Transverse colon (tissue), 3 donors: ENCODE results near the gene TUBB4A.

Experiments
- EP300 ChIP-seq: sonication (generic); formaldehyde crosslinking; IDR thresholded peaks from one replicate; pipeline ENCODE4 v1.6.1; 2017; ENCODE audit warnings: antibody characterized with exemption, low read depth
- TF ChIP-seq, protein P1 (sequence below), 5 experiments: fragments of 200-600 bp in 3 of 5; fragments of 450-650 bp in 2 of 5; sonication (generic) in 3 of 5; IDR thresholded peaks; 1 replicate in 2 of 5; 2 replicates in 3 of 5; pipeline ENCODE4 v1.5.1; 2016 to 2017; ENCODE audit warnings: antibody characterized with exemption in 5 of 5, inconsistent platforms in 3 of 5, mild to moderate bottlenecking in 2 of 5, moderate library complexity in 1 of 5

DNA sequence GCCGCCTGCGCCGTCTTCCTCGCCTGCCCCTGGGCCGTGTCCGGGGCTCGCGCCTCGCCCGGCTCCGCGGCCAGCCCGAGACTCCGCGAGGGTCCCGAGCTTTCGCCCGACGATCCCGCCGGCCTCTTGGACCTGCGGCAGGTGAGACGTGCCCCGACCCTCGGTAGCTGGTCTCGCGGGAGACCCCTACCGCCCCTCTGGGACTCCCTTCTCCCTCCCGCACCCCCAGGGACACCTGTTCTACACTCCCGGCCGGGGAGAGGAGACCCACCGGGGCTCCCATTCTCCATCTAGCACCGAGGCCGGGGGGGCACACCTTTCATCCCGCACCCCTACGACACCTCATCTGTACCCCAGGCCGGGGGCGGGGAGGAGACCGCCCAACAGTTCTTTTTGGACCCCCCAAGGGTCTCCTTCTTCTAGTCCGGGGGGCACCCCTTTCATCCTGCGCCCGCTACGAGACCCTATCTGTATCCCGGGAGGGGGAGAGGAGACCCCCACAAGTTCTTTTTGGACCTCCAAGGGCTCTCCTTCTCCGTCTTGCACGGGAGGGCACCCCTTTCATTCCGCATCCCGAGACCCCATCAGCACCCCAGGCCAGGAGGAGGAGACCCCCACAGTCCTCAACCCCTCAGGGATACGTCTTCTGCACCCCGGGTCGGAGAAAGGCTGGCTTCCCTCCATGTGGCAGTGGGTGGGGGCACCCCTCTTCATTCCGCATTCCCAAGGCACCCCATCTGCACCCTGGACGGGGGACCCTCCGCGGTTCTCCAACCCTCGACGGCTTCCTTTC lies 29.2 kb upstream of the TUBB4A start:
- TF ChIP-seq EP300 = no peak
- TF ChIP-seq, protein P1, sequence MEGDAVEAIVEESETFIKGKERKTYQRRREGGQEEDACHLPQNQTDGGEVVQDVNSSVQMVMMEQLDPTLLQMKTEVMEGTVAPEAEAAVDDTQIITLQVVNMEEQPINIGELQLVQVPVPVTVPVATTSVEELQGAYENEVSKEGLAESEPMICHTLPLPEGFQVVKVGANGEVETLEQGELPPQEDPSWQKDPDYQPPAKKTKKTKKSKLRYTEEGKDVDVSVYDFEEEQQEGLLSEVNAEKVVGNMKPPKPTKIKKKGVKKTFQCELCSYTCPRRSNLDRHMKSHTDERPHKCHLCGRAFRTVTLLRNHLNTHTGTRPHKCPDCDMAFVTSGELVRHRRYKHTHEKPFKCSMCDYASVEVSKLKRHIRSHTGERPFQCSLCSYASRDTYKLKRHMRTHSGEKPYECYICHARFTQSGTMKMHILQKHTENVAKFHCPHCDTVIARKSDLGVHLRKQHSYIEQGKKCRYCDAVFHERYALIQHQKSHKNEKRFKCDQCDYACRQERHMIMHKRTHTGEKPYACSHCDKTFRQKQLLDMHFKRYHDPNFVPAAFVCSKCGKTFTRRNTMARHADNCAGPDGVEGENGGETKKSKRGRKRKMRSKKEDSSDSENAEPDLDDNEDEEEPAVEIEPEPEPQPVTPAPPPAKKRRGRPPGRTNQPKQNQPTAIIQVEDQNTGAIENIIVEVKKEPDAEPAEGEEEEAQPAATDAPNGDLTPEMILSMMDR (IDR thresholded peaks at IDR 0.05) = no peak
